ENCODE data around the gene GOT2.
"Not testable (repeated sequence)": the region's sequence is repeated elsewhere in the genome, so short reads cannot be mapped to it uniquely, and the experiment has no call there.

The GOT2 gene

GRCh38 chr16:58716468-58716867, 17.6 kb downstream of the GOT2 start:
- DNase-seq, result no peak

- no peak for DNase-seq
Measured at GRCh38 chr16:58713742-58714141, 20.4 kb downstream of the GOT2 start.

- DNase-seq, result no peak
Measured at GRCh38 chr16:58709333-58709732, 24.8 kb downstream of the GOT2 start.

GRCh38 chr16:58699151-58699550, 35.0 kb downstream of the GOT2 start:
- DNase-seq, result no peak

GRCh38 chr16:58695368-58695767, 38.7 kb downstream of the GOT2 start:
- DNase-seq, result no peak

GRCh38 chr16:58692450-58692849, 41.7 kb downstream of the GOT2 start:
- no peak for DNase-seq

GRCh38 chr16:58686985-58687706, 47.0 kb downstream of the GOT2 start:
- not testable (repeated sequence) for DNase-seq

GRCh38 chr16:58685084-58685449, 49.0 kb downstream of the GOT2 start:
- no peak for DNase-seq

GRCh38 chr16:58684354-58685083, 49.6 kb downstream of the GOT2 start, which contains the start of gene SLC38A7:
Gene SLC38A7, minus strand, starts transcription at chr16:58684770. Its CDS starts 4,644 bp downstream, at chr16:58680126.
- no peak for DNase-seq

GRCh38 chr16:58684001-58684353, 50.1 kb downstream of the GOT2 start:
- no peak for DNase-seq

- DNase-seq, result no peak
Measured at GRCh38 chr16:58679763-58680162, 54.4 kb downstream of the GOT2 start.

GRCh38 chr16:58678716-58679115, 55.4 kb downstream of the GOT2 start:
- DNase-seq, result no peak

- no peak for DNase-seq
Measured at GRCh38 chr16:58678269-58678668, 55.8 kb downstream of the GOT2 start.

GRCh38 chr16:58670946-58671583, 63.1 kb downstream of the GOT2 start:
- no peak for DNase-seq

- no peak for DNase-seq
Measured at GRCh38 chr16:58670177-58670576, 63.9 kb downstream of the GOT2 start.

GRCh38 chr16:58665200-58665599, 68.9 kb downstream of the GOT2 start:
- no peak for DNase-seq

- DNase-seq, result no peak
Measured at GRCh38 chr16:58661199-58661830, 72.8 kb downstream of the GOT2 start.

GRCh38 chr16:58659911-58660310, 74.2 kb downstream of the GOT2 start:
- DNase-seq, result not testable (repeated sequence)

GRCh38 chr16:58658796-58659211, 75.3 kb downstream of the GOT2 start:
- no peak for DNase-seq

Data from NCI-H1048 (cell line).